Measurements from ENCODE around the gene REEP1. TPM values are rescaled to one million over a fixed set of nuclear protein-coding genes. Genes with fewer than 3 reads are reported as not detected.

The REEP1 gene
- total RNA-seq, 5 donors from 2014 or later (not counting 1 experiment from before 2014, with no cell fraction given), result 0.12 to 1.0 (median 0.18) TPM; not detected in 1

DNA sequence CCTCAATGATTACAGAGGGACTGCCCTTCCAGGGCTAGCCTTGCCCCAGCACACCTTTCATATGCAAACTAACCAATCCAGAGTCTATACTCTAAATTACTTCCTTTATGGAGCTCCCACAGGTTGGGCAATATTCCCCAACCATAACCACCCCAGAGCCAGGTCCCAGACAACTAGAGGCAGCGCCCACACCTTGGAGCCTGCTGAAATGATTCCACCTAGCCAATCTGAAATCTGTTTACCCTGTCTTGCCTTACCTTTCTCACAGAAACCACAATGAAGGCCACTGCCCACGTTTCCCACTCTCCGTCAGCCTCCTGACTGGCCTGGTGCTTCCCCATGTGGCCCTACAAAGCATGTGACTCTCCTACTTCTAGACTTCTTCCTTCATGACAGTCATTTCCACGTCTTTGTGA lies 62.0 kb downstream of the REEP1 start:
- ChIA-PET POLR2A (no interaction called here), CTCF (no interaction called here)
- Histone ChIP-seq H3K4me1 (ENCODE audit: control insufficient read depth in 1 of 2, extremely low read depth in 1 of 2, insufficient read depth in 2 of 2, low read length in 2 of 2) (no peaks in the 10 kb centered on the region), H3K27ac (ENCODE audit: low read length) (no peak overlapping the region), H3K4me3 (ENCODE audit: control insufficient read depth in 1 of 2, extremely low read depth in 1 of 2, low read length in 1 of 2) (no peak overlapping the region), H3K9me3 (peaks cover 2% of the 10 kb centered on the region), H3K36me3 (ENCODE audit: control insufficient read depth in 2 of 2, extremely low read depth in 1 of 2, insufficient read depth in 1 of 2, low read length in 1 of 2) (no peaks in the 10 kb centered on the region), H3K27me3 (replicated peaks in 1 of 2; ENCODE audit: control insufficient read depth in 2 of 2, extremely low read depth in 1 of 2, insufficient read depth in 2 of 2, low read length in 1 of 2) (peaks cover 0 to 8% of the 10 kb centered on the region in 2 experiments)
- Mint-ChIP-seq H3K9me3 (peaks cover 14 to 23% (median 19%) of the 10 kb centered on the region in 3 donors), H3K4me3 (no peak overlapping the region), H3K27ac (no peak overlapping the region), H3K36me3 (peaks cover 9% of the 10 kb centered on the region), H3K4me1 (no peaks in the 10 kb centered on the region), H3K27me3 (peaks cover 2 to 18% of the 10 kb centered on the region in 2 donors)
- WGBS (ENCODE audit: insufficient coverage), result 77% methylated on average over 3 of the region's 4 CpGs
- no peak for DNase-seq
- no peak for ATAC-seq (replicated peaks in 1 of 4)

DNA sequence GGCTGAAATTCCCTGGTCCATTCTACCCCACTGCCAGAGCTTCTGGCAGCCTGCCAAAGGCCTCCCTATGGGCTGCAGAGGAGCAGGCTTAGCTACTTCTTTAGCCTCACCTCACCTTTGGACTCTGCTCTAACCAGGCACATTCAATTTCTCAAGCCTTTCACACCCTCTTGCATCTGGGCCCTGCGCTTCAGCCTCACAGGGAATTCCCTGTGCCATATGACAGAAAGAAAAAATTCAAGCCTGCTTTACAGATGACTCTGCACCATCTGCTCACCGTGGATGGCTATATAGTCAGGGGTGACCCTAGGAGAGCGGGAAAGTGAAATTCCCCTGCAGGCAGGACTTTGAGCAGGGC lies 62.5 kb downstream of the REEP1 start:
- Histone ChIP-seq H3K36me3 (ENCODE audit: control insufficient read depth in 2 of 2, extremely low read depth in 1 of 2, insufficient read depth in 1 of 2, low read length in 1 of 2) (no peaks in the 10 kb centered on the region), H3K4me3 (ENCODE audit: control insufficient read depth in 1 of 2, extremely low read depth in 1 of 2, low read length in 1 of 2) (no peak overlapping the region), H3K4me1 (ENCODE audit: control insufficient read depth in 1 of 2, extremely low read depth in 1 of 2, insufficient read depth in 2 of 2, low read length in 2 of 2) (no peaks in the 10 kb centered on the region), H3K27me3 (replicated peaks in 1 of 2; ENCODE audit: control insufficient read depth in 2 of 2, extremely low read depth in 1 of 2, insufficient read depth in 2 of 2, low read length in 1 of 2) (peaks cover 0 to 8% of the 10 kb centered on the region in 2 experiments), H3K9me3 (peaks cover 2% of the 10 kb centered on the region), H3K27ac (ENCODE audit: low read length) (no peak overlapping the region)
- ATAC-seq (replicated peaks in 1 of 4), result no peak
- WGBS (ENCODE audit: insufficient coverage), result 82% methylated on average over 2 of the region's 3 CpGs
- Mint-ChIP-seq H3K36me3 (peaks cover 9% of the 10 kb centered on the region), H3K27me3 (peaks cover 2 to 18% of the 10 kb centered on the region in 2 donors), H3K9me3 (peaks cover 15 to 23% (median 19%) of the 10 kb centered on the region in 3 donors), H3K27ac (no peak overlapping the region), H3K4me3 (no peak overlapping the region), H3K4me1 (no peaks in the 10 kb centered on the region)
- ChIA-PET CTCF (no interaction called here), POLR2A (no interaction called here)
- no peak for DNase-seq

DNA sequence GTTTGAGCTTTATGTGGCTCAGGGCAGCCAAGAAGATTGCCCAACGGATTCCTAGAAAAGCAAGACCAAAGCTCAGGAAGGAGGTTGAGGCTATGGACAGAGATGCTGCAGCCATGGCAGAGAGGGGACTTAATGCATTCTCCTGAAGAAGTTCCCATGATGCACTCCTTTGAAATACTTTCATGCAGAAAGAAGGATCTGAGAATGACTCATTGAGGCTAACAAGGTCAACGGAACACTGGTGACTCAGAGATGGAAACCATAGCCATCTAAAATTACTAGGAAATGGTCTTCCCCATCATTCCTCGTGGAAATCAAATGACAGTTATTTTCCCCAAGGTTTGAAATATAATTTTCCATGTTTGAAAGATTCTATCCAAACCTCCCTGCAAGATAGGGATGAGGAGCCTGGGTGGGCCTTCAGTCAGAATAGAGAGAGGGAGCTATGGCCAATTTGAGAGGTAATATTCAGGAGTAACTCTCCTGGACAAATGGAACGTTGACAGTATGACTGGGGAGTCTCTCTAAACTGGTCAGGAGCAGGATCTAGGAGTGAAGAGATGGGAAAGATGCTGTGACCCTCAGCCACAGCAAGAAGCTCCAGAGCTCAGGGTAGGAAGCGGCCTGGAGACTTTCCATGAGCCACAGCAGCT lies 63.0 kb downstream of the REEP1 start:
- no peak for ATAC-seq (replicated peaks in 1 of 4)
- Mint-ChIP-seq H3K36me3 (peaks cover 9% of the 10 kb centered on the region), H3K27me3 (peaks cover 2 to 18% of the 10 kb centered on the region in 2 donors), H3K4me3 (no peak overlapping the region), H3K9me3 (peaks cover 15 to 24% (median 19%) of the 10 kb centered on the region in 3 donors), H3K27ac (no peak overlapping the region), H3K4me1 (no peaks in the 10 kb centered on the region)
- no peaks in the 10 kb centered on the region for H3K4me1 ChIP-seq (ENCODE audit: control insufficient read depth in 1 of 2, extremely low read depth in 1 of 2, insufficient read depth in 2 of 2, low read length in 2 of 2)
- no peak for DNase-seq
- CTCF ChIA-PET, result no interaction called here
- H3K27ac ChIP-seq (ENCODE audit: low read length), result no peak overlapping the region
- peaks cover 0 to 8% of the 10 kb centered on the region in 2 experiments for H3K27me3 ChIP-seq (replicated peaks in 1 of 2; ENCODE audit: control insufficient read depth in 2 of 2, extremely low read depth in 1 of 2, insufficient read depth in 2 of 2, low read length in 1 of 2)
- POLR2A ChIA-PET, result no interaction called here
- 75% methylated on average over 3 of the region's 5 CpGs for WGBS (ENCODE audit: insufficient coverage)
- H3K9me3 ChIP-seq, result peaks cover 2% of the 10 kb centered on the region
- H3K4me3 ChIP-seq (ENCODE audit: control insufficient read depth in 1 of 2, extremely low read depth in 1 of 2, low read length in 1 of 2), result no peak overlapping the region
- H3K36me3 ChIP-seq (ENCODE audit: control insufficient read depth in 2 of 2, extremely low read depth in 1 of 2, insufficient read depth in 1 of 2, low read length in 1 of 2), result no peaks in the 10 kb centered on the region

- Histone ChIP-seq H3K9me3 (peaks cover 2% of the 10 kb centered on the region), H3K27ac (ENCODE audit: low read length) (no peak overlapping the region), H3K4me3 (ENCODE audit: control insufficient read depth in 1 of 2, extremely low read depth in 1 of 2, low read length in 1 of 2) (no peak overlapping the region), H3K27me3 (replicated peaks in 1 of 2; ENCODE audit: control insufficient read depth in 2 of 2, extremely low read depth in 1 of 2, insufficient read depth in 2 of 2, low read length in 1 of 2) (peaks cover 0 to 1% of the 10 kb centered on the region in 2 experiments), H3K4me1 (ENCODE audit: control insufficient read depth in 1 of 2, extremely low read depth in 1 of 2, insufficient read depth in 2 of 2, low read length in 2 of 2) (no peaks in the 10 kb centered on the region), H3K36me3 (ENCODE audit: control insufficient read depth in 2 of 2, extremely low read depth in 1 of 2, insufficient read depth in 1 of 2, low read length in 1 of 2) (no peaks in the 10 kb centered on the region)
- POLR2A ChIA-PET, result no interaction called here
- Mint-ChIP-seq H3K4me1 (no peaks in the 10 kb centered on the region), H3K4me3 (no peak overlapping the region), H3K27me3 (peaks cover 2 to 23% of the 10 kb centered on the region in 2 donors), H3K27ac (no peak overlapping the region), H3K9me3 (peaks cover 19 to 34% (median 24%) of the 10 kb centered on the region in 3 donors), H3K36me3 (peaks cover 9% of the 10 kb centered on the region)
- ATAC-seq (replicated peaks in 1 of 4), result no peak
- CTCF ChIA-PET, result no interaction called here
- no peak for DNase-seq
- 85% methylated on average over 2 of the region's 2 CpGs for WGBS (ENCODE audit: insufficient coverage)
Observed at GRCh38 chr2:86272111-86272510, 65.3 kb downstream of the REEP1 start.

DNA sequence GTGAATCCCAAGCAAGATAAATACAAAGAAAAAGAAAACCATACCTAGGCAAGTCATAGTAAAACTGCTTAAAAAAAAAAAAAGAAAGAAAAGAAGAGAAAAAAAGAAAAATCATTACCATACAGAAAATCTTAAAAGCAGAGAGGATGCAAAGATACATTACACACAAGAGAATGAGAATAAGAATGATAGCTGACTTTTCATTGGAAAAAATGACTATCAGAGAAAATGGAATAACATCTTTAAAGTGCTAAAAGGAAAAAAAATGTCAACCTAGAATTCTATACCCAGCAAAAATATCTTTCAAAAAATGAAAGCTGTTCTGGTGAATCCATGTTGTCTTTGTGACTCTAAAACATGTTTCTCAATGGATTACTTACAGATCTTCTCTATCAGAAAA lies 66.2 kb downstream of the REEP1 start:
- ChIA-PET POLR2A (interaction anchor here in 1 of 2 donors (0.6 kb wide), 1 partner anchor 535 kb away, joined by 3 read pairs; no protein-coding TSS in a partner anchor), CTCF (no interaction called here)
- Histone ChIP-seq H3K4me3 (ENCODE audit: control insufficient read depth in 1 of 2, extremely low read depth in 1 of 2, low read length in 1 of 2) (no peak overlapping the region), H3K4me1 (ENCODE audit: control insufficient read depth in 1 of 2, extremely low read depth in 1 of 2, insufficient read depth in 2 of 2, low read length in 2 of 2) (no peaks in the 10 kb centered on the region), H3K27ac (ENCODE audit: low read length) (no peak overlapping the region), H3K9me3 (peaks cover 2% of the 10 kb centered on the region), H3K27me3 (replicated peaks in 1 of 2; ENCODE audit: control insufficient read depth in 2 of 2, extremely low read depth in 1 of 2, insufficient read depth in 2 of 2, low read length in 1 of 2) (no peaks in the 10 kb centered on the region), H3K36me3 (ENCODE audit: control insufficient read depth in 2 of 2, extremely low read depth in 1 of 2, insufficient read depth in 1 of 2, low read length in 1 of 2) (no peaks in the 10 kb centered on the region)
- no peak overlapping the region for H3K27ac Mint-ChIP-seq
- no peaks in the 10 kb centered on the region for H3K4me1 Mint-ChIP-seq
- H3K27me3 Mint-ChIP-seq, result peaks cover 5 to 20% of the 10 kb centered on the region in 2 donors
- H3K36me3 Mint-ChIP-seq, result peaks cover 9% of the 10 kb centered on the region
- DNase-seq, result no peak
- peaks cover 19 to 34% (median 24%) of the 10 kb centered on the region in 3 donors for H3K9me3 Mint-ChIP-seq
- no peak overlapping the region for H3K4me3 Mint-ChIP-seq
- ATAC-seq (replicated peaks in 1 of 4), result no peak

DNA sequence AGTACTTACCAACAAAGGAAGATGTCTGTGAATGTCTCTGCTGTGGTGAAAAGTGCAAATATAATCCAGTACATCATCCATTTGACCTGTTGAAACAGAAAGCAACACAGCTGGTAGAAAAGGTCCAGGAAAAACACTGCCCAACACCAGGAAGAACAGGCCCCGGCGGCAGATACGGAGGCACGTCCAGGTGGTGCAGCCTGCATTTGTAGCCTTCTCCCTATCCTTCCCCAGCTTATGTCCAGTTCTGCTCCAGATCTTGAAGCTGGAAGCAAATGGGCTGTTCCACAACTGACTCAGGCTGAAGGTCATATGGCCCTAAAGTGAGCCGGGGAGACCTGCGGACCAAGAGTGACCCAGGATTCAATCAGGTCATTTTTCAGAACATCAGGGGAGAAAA lies 73.5 kb downstream of the REEP1 start:
- Histone ChIP-seq H3K27me3 (replicated peaks in 1 of 2; ENCODE audit: control insufficient read depth in 2 of 2, extremely low read depth in 1 of 2, insufficient read depth in 2 of 2, low read length in 1 of 2) (peaks cover 0 to 4% of the 10 kb centered on the region in 2 experiments), H3K4me3 (ENCODE audit: control insufficient read depth in 1 of 2, extremely low read depth in 1 of 2, low read length in 1 of 2) (no peak overlapping the region), H3K27ac (ENCODE audit: low read length) (no peak overlapping the region), H3K4me1 (ENCODE audit: control insufficient read depth in 1 of 2, extremely low read depth in 1 of 2, insufficient read depth in 2 of 2, low read length in 2 of 2) (no peaks in the 10 kb centered on the region), H3K9me3 (no peaks in the 10 kb centered on the region), H3K36me3 (ENCODE audit: control insufficient read depth in 2 of 2, extremely low read depth in 1 of 2, insufficient read depth in 1 of 2, low read length in 1 of 2) (no peaks in the 10 kb centered on the region)
- Mint-ChIP-seq H3K4me3 (no peak overlapping the region), H3K36me3 (peaks cover 3% of the 10 kb centered on the region), H3K4me1 (no peaks in the 10 kb centered on the region), H3K27me3 (peaks cover 13 to 21% of the 10 kb centered on the region in 2 donors), H3K9me3 (peaks cover 4 to 13% (median 6%) of the 10 kb centered on the region in 3 donors), H3K27ac (no peak overlapping the region)
- ATAC-seq (replicated peaks in 1 of 4) (no peak), DNase-seq (no peak)
- WGBS (ENCODE audit: insufficient coverage), result 100% methylated on average over 1 of the region's 6 CpGs
- CTCF ChIA-PET, result no interaction called here
- POLR2A ChIA-PET, result no interaction called here

Measured in T-cell (primary cell).